Superior temporal gyrus (tissue), 1 donor: ENCODE results near the gene CHRNA4.

Experiments used
- DNase-seq: peaks from one replicate; pipeline ENCODE4 v3.0.0-alpha.2; 2016; ENCODE audit errors: extremely low spot score

CHRNA4 gene

GRCh38 chr20:63377951-63378381, 16.8 kb upstream of the CHRNA4 start:
- no peak for DNase-seq

- no peak for DNase-seq
Measured at GRCh38 chr20:63377256-63377941, 16.2 kb upstream of the CHRNA4 start.

GRCh38 chr20:63376283-63377250, 15.4 kb upstream of the CHRNA4 start:
- DNase-seq, result no peak

GRCh38 chr20:63375438-63375837, 14.3 kb upstream of the CHRNA4 start:
- DNase-seq, result no peak

- no peak for DNase-seq
Measured at GRCh38 chr20:63374504-63374903, 13.4 kb upstream of the CHRNA4 start.

GRCh38 chr20:63373996-63374395, 12.8 kb upstream of the CHRNA4 start:
- DNase-seq, result no peak

GRCh38 chr20:63372971-63373885, 12.1 kb upstream of the CHRNA4 start:
- no peak for DNase-seq

GRCh38 chr20:63371291-63371865, 10.2 kb upstream of the CHRNA4 start:
- no peak for DNase-seq

GRCh38 chr20:63370618-63371187, 9.6 kb upstream of the CHRNA4 start:
- no peak for DNase-seq

GRCh38 chr20:63369724-63370617, 8.8 kb upstream of the CHRNA4 start:
- DNase-seq, result no peak

- no peak for DNase-seq
Measured at GRCh38 chr20:63369024-63369530, 7.9 kb upstream of the CHRNA4 start.

- DNase-seq, result no peak
Measured at GRCh38 chr20:63368151-63368550, 7.0 kb upstream of the CHRNA4 start.

GRCh38 chr20:63367446-63368055, 6.4 kb upstream of the CHRNA4 start:
- DNase-seq, result no peak

- DNase-seq, result no peak
Measured at GRCh38 chr20:63366390-63367365, 5.5 kb upstream of the CHRNA4 start.

- DNase-seq, result no peak
Measured at GRCh38 chr20:63365601-63366389, 4.6 kb upstream of the CHRNA4 start.

GRCh38 chr20:63364801-63365585, 3.8 kb upstream of the CHRNA4 start:
- DNase-seq, result no peak
